ENCODE measurements around the gene MAD1L1. TPM values are rescaled to one million over a fixed set of nuclear protein-coding genes. Genes with fewer than 3 reads are reported as not detected.
A peak's percentile ranks its signal among the peaks of the same experiment; 100 is the strongest.

The MAD1L1 gene
- total RNA-seq, 1 donor from 2014 or later, result 53.8 TPM

GRCh38 chr7:2114926-2115759 is 117.6 kb downstream of the MAD1L1 start:
- Mint-ChIP-seq H3K4me3 (no peak overlapping the region), H3K9me3 (no peaks in the 10 kb centered on the region), H3K27me3 (ENCODE audit: low read depth) (no peaks in the 10 kb centered on the region), H3K36me3 (ENCODE audit: low read depth) (peaks cover 37% of the 10 kb centered on the region), H3K4me1 (peaks cover 42% of the 10 kb centered on the region), H3K27ac (ENCODE audit: unreplicated experiment) (no peak overlapping the region)
- TF ChIP-seq CTCF (conservative IDR thresholded peaks at IDR 0.05), result no peak
- DNase-seq (ENCODE audit: low read depth, low spot score), result no peak

DNA sequence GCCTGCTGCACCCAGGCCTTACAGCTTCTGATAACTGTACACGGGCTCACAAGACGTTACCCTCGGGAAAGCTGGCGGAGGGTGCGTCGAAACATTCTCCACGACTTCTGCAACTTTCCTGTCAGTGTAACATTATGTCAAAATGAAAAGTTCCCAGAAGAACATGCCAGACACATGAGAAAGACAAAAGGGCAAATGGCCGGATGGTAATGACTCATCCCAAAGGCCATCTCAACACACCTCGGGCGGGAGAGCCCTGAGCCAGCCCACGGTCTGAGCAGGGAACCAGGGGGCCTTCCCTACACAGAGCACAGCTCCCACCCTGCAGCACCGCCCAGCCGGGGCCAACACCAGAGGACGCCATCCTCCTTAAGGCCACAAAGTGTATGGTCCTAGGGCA is 118.7 kb downstream of the MAD1L1 start:
- TF ChIP-seq CTCF (conservative IDR thresholded peaks at IDR 0.05), result no peak
- Mint-ChIP-seq H3K4me1 (peaks cover 52% of the 10 kb centered on the region), H3K27ac (ENCODE audit: unreplicated experiment) (no peak overlapping the region), H3K27me3 (ENCODE audit: low read depth) (no peaks in the 10 kb centered on the region), H3K36me3 (ENCODE audit: low read depth) (peaks cover 42% of the 10 kb centered on the region), H3K4me3 (no peak overlapping the region), H3K9me3 (no peaks in the 10 kb centered on the region)
- DNase-seq (ENCODE audit: low read depth, low spot score), result no peak

- peak overlapping the region; percentile 57 for H3K4me3 Mint-ChIP-seq
- DNase-seq (ENCODE audit: low read depth, low spot score), result no peak
- peak overlapping the region; percentile 87 for H3K27ac Mint-ChIP-seq (ENCODE audit: unreplicated experiment)
Observed at GRCh38 chr7:2112261-2113198, 120.2 kb downstream of the MAD1L1 start.

GRCh38 chr7:2111568-2111967 is 121.2 kb downstream of the MAD1L1 start:
- H3K4me3 Mint-ChIP-seq, result peak overlapping the region; percentile 77
- no peak for DNase-seq (ENCODE audit: low read depth, low spot score)
- no peaks in the 10 kb centered on the region for H3K27me3 Mint-ChIP-seq (ENCODE audit: low read depth)
- no peak for TF ChIP-seq CTCF (conservative IDR thresholded peaks at IDR 0.05)
- H3K36me3 Mint-ChIP-seq (ENCODE audit: low read depth), result peaks cover 42% of the 10 kb centered on the region
- peak overlapping the region; percentile 97 for H3K27ac Mint-ChIP-seq (ENCODE audit: unreplicated experiment)
- H3K4me1 Mint-ChIP-seq, result peaks cover 73% of the 10 kb centered on the region
- no peaks in the 10 kb centered on the region for H3K9me3 Mint-ChIP-seq

More at GRCh38 chr7:2112261-2113198, 120.2 kb downstream of the MAD1L1 start:
- H3K9me3 Mint-ChIP-seq, result no peaks in the 10 kb centered on the region
- no peaks in the 10 kb centered on the region for H3K27me3 Mint-ChIP-seq (ENCODE audit: low read depth)
- H3K36me3 Mint-ChIP-seq (ENCODE audit: low read depth), result peaks cover 42% of the 10 kb centered on the region
- peaks cover 65% of the 10 kb centered on the region for H3K4me1 Mint-ChIP-seq
- no peak for TF ChIP-seq CTCF (conservative IDR thresholded peaks at IDR 0.05)

- Mint-ChIP-seq H3K4me3 (peak overlapping the region; percentile 77), H3K27me3 (ENCODE audit: low read depth) (no peaks in the 10 kb centered on the region), H3K36me3 (ENCODE audit: low read depth) (peaks cover 42% of the 10 kb centered on the region), H3K27ac (ENCODE audit: unreplicated experiment) (peak overlapping the region; percentile 97), H3K9me3 (no peaks in the 10 kb centered on the region), H3K4me1 (peaks cover 76% of the 10 kb centered on the region)
- TF ChIP-seq CTCF (conservative IDR thresholded peaks at IDR 0.05), result no peak
- DNase-seq (ENCODE audit: low read depth, low spot score), result no peak
Observed at GRCh38 chr7:2110610-2111396, 121.9 kb downstream of the MAD1L1 start.

Data from neural crest cell (in vitro differentiated cells).